A549 treated with dexamethasone at 1 μM for 4 hours (cell line): Measurements from ENCODE around the gene TMEM121B. TPM values are rescaled to one million over a fixed set of nuclear protein-coding genes. Genes with fewer than 3 reads are reported as not detected.

Source experiments
- total RNA-seq: library from RNA; stranded (reverse); fragments of 200-300 nt; extraction: Qiagen RNA extraction; gene quantifications from 5 replicates; pipeline ENCODE4 v1.2.3, GENCODE V29; 2022

Gene TMEM121B
- total RNA-seq: 0.11 to 0.16 TPM (median 0.15 TPM) in 5 replicates

GRCh38 chr22:17121233-17122195 lies at the start of gene TMEM121B:
Gene TMEM121B (minus strand): TSS chr22:17121360. CDS start chr22:17121127, 233 bp downstream.

GRCh38 chr22:17158568-17159503 lies 37.7 kb upstream of the TMEM121B start, which contains the start of gene HDHD5:
Gene HDHD5 (minus strand): TSS chr22:17159277. CDS start chr22:17159251, 26 bp downstream.

DNA sequence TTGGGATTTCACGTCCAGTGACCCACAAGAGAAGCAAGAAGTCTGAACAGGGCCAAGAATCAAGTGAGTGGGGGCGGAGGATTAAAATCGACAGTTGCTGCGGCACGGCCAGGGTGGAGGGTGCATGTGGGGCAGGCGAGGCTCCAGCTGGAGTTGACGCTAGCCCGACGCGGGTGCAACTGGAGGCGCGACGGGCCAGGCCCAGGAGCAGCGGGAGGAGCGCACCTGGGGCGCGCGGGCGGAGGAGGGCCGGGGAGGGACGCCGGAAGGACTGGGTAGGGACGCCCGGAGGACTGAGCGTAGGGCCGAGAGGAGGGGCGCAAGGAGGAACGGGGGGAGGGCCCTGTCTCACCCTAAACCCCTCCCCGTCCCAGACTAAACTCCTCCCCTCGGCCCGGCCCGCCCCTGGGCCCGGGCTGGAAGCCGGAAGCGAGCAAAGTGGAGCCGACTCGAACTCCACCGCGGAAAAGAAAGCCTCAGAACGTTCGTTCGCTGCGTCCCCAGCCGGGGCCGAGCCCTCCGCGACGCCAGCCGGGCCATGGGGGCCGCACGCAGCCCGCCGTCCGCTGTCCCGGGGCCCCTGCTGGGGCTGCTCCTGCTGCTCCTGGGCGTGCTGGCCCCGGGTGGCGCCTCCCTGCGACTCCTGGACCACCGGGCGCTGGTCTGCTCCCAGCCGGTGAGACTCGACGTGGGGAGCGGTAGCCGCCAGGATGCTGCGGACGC lies 36.4 kb downstream of the TMEM121B start, which contains the start of gene IL17RA:
Gene IL17RA, plus strand, starts transcription at position 447 of the 723 bp plus-strand sequence. Its CDS starts 92 bp downstream, at position 539.

Other genes with a start within 250 kb of the TMEM121B start
- gene GAB4, start 113.1 kb downstream of the TMEM121B start, total RNA-seq: not detected in 5 replicates
- gene IL17RA, start 36.4 kb downstream of the TMEM121B start, total RNA-seq: 5.3 to 8.0 TPM (median 6.4 TPM) in 5 replicates
- 37.5 to 43.3 TPM (median 42.1 TPM) in 5 replicates for gene HDHD5, start 37.9 kb upstream of the TMEM121B start, total RNA-seq
- gene ADA2, start 98.1 kb upstream of the TMEM121B start, total RNA-seq: 0.05 to 0.17 TPM (median 0.06 TPM) in 3 of 5 replicates, not detected in the others
- 0.06 to 0.13 TPM (median 0.09 TPM) in 5 replicates for gene CECR2, start 248.1 kb upstream of the TMEM121B start, total RNA-seq